ENCODE measurements around the gene SAFB.

The SAFB gene

GRCh38 chr19:5665781-5666513 is 43.1 kb downstream of the SAFB start:
- TF ChIP-seq ZFX (IDR thresholded peaks at IDR 0.05; ENCODE audit: borderline replicate concordance) (no peak), CTCF (IDR thresholded peaks at IDR 0.05) (no peak)
- no peak overlapping the region for H3K27ac ChIP-seq

GRCh38 chr19:5666921-5667610 is 44.2 kb downstream of the SAFB start:
- H3K27ac ChIP-seq: no peak overlapping the region
- no peak for TF ChIP-seq ZFX (IDR thresholded peaks at IDR 0.05; ENCODE audit: borderline replicate concordance)
- TF ChIP-seq CTCF (IDR thresholded peaks at IDR 0.05): no peak

GRCh38 chr19:5667751-5668271 is 44.9 kb downstream of the SAFB start:
- TF ChIP-seq ZFX (IDR thresholded peaks at IDR 0.05; ENCODE audit: borderline replicate concordance) (no peak), CTCF (IDR thresholded peaks at IDR 0.05) (no peak)

GRCh38 chr19:5669212-5669611 is 46.3 kb downstream of the SAFB start:
- TF ChIP-seq ZFX (IDR thresholded peaks at IDR 0.05; ENCODE audit: borderline replicate concordance): no peak
- no peak for TF ChIP-seq CTCF (IDR thresholded peaks at IDR 0.05)

More at GRCh38 chr19:5667751-5668271, 44.9 kb downstream of the SAFB start:
- H3K27ac ChIP-seq: no peak overlapping the region

GRCh38 chr19:5671600-5671999 is 48.7 kb downstream of the SAFB start:
- no peak overlapping the region for H3K27ac ChIP-seq
- TF ChIP-seq CTCF (IDR thresholded peaks at IDR 0.05) (no peak), ZFX (IDR thresholded peaks at IDR 0.05; ENCODE audit: borderline replicate concordance) (no peak)

More at GRCh38 chr19:5669212-5669611, 46.3 kb downstream of the SAFB start:
- H3K27ac ChIP-seq: no peak overlapping the region

GRCh38 chr19:5672708-5673459 is 50.0 kb downstream of the SAFB start:
- TF ChIP-seq CTCF (IDR thresholded peaks at IDR 0.05) (no peak), ZFX (IDR thresholded peaks at IDR 0.05; ENCODE audit: borderline replicate concordance) (no peak)
- H3K27ac ChIP-seq: no peak overlapping the region
